Retinal pigment epithelial cell (primary cell): ENCODE measurements around the gene CYP39A1.

Source experiments
- DNase-seq: peaks from one replicate; pipeline ENCODE4 v3.0.0-alpha.2; 2010; ENCODE audit warnings: low read depth
- H3K4me3 ChIP-seq: 2 replicates; pipeline ENCODE4 v1.5.1; 2011; ENCODE audit warnings: mild to moderate bottlenecking, low read length, control low read depth, moderate library complexity
- CTCF ChIP-seq: conservative IDR thresholded peaks from 2 replicates; pipeline ENCODE4 v1.5.1; 2011; ENCODE audit warnings: low read depth, low read length, control low read depth, inconsistent platforms

The CYP39A1 gene

GRCh38 chr6:46688117-46688965 lies 35.7 kb upstream of the CYP39A1 start:
- no peak for TF ChIP-seq CTCF
- H3K4me3 ChIP-seq: no peak overlapping the region
- no peak for DNase-seq

- H3K4me3 ChIP-seq: no peak within 1 kb of the TSS
- no peak for DNase-seq
- no peak for TF ChIP-seq CTCF
These were observed 35.0 kb upstream of the CYP39A1 start, which contains the start of gene TDRD6 for GRCh38 chr6:46687619-46688097. Gene TDRD6, plus strand, starts transcription at chr6:46687885. Its CDS starts 244 bp downstream, at chr6:46688129.

GRCh38 chr6:46684771-46685170 lies 32.2 kb upstream of the CYP39A1 start:
- DNase-seq: peak; percentile 30
- TF ChIP-seq CTCF: no peak
- no peak overlapping the region for H3K4me3 ChIP-seq

GRCh38 chr6:46677314-46677654 lies 24.7 kb upstream of the CYP39A1 start:
- no peak for DNase-seq
- H3K4me3 ChIP-seq: no peak overlapping the region
- peak; percentile 51 for TF ChIP-seq CTCF

GRCh38 chr6:46676604-46677313 lies 24.1 kb upstream of the CYP39A1 start:
- DNase-seq: no peak
- H3K4me3 ChIP-seq: no peak overlapping the region
- TF ChIP-seq CTCF: no peak

GRCh38 chr6:46674410-46674809 lies 21.8 kb upstream of the CYP39A1 start:
- DNase-seq: no peak
- no peak for TF ChIP-seq CTCF
- no peak overlapping the region for H3K4me3 ChIP-seq

GRCh38 chr6:46667377-46667776 lies 14.8 kb upstream of the CYP39A1 start:
- TF ChIP-seq CTCF: no peak
- DNase-seq: no peak
- no peak overlapping the region for H3K4me3 ChIP-seq
